UCSD-AML1 (cell line): ENCODE results near the gene ZNF91.
"Not testable (repeated sequence)": the region's sequence is repeated elsewhere in the genome, so short reads cannot be mapped to it uniquely, and the experiment has no call there.

Experiments
- DNase-seq: peaks from one replicate; lab custom pipeline; 2025; ENCODE audit not compliant: unreplicated experiment; lab: John Stamatoyannopoulos, UW

ZNF91 gene

DNA sequence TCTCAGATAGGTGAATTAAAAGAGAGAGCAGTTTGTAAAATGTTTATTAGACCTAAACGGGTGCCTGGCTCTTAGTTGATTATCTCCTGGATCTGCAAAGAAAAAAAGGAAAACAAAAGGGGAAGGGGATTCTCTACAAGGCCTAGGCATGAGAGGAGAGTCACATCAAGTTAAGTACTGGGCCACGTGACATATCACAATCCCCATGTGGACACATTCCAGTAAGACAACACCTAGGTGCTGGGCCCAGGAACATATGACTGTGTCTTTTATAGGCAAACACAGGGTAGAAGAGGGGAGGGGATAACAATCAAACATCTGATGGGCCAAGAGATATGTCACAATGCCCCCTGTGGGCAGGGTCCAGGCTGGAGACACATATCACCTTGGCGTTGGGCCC lies 4.2 kb upstream of the ZNF91 start:
- DNase-seq, result no peak

DNA sequence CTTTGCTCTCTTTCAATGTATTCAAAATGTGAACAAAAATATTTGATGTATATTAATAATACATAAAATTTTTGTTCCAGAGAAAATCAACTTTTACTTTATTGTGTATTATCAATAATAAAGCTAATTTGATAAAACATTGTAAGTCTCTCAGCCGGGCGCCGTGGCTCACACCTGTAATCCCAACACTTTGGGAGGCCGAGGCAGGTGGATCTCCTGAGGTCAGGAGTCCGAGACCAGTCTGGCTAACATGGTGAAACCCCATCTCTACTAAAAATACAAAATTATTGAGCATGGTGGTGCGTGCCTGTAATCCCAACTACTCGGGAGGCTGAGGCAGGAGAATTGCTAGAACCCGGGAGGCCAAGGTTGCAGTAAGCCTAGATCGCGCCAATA lies 449 bp upstream of the ZNF91 start:
- DNase-seq, result not testable (repeated sequence)

DNA sequence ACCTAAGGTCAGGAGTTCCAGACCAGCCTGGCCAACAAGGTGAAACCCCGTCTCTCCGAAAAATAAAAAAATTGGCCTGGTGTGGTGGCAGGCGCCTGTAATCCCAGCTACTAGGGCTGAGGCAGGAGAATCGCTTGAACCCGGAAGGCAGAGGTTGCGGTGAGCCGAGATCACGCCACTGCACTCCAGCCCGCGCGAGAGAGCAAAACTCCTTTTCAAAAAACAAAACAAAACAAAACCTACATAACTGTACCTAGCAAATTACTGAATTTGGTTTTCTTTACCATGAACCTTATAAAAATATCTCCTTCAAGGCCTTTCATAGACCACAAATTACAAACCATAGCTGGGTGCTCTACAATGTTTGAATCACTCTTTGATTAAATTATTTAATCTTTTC lies 760 bp downstream of the ZNF91 start:
- no peak for DNase-seq

DNA sequence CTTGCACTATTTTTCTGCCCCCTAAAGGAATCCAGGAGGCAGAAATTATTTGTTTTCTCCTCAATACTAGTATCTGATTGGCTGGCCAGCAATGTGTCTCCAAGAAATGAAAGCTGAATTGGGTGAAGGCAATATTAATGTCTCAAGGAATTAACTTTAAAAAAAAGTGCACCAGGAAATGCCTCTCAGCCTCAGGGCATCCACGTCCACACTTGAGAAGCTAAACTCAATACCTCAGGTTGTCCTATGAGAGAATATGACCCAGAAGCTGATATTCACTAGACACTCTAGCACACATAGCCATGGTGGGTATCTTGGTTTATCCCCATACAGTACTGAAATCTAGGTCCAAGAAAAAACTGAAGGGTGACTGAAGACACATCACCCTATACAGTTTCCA lies 2.1 kb downstream of the ZNF91 start:
- DNase-seq, result no peak

DNA sequence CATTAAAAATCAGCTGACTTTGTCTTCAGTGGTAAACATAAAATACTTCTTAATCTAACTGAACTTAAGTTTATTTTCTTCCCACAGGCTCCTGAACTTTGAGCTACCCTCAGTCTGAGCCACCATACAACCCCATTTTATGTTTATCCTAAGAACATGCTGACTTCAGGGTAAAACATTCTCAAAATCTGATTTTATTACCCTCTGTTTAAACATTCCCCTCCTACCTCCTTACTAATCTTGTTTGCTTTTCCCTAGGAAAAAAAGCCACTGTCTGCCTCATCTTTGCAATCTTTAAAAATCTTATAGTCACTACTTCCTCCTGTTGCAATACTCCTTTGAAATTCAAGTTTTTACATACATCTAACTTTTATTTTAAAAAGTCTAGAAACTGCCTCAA lies 4.0 kb downstream of the ZNF91 start:
- no peak for DNase-seq

DNA sequence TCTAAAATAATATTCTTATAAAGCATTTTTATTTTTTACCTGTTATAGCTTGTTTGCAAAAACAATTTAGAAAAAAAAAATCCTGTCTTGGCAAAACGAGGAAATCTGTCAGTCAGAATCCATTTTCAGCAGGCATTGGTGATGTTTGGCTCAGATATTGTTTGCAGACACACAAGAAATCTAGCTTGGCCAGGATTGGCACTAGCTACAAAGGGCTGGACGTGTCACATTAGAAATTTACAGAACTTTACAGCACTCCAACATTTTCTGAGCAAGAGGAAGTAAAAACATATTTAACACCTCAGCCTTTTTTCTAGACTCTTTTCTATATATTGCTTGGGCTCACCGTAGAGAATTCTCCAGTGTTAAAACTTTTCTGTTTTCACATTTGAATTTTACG lies 9.9 kb downstream of the ZNF91 start:
- no peak for DNase-seq

DNA sequence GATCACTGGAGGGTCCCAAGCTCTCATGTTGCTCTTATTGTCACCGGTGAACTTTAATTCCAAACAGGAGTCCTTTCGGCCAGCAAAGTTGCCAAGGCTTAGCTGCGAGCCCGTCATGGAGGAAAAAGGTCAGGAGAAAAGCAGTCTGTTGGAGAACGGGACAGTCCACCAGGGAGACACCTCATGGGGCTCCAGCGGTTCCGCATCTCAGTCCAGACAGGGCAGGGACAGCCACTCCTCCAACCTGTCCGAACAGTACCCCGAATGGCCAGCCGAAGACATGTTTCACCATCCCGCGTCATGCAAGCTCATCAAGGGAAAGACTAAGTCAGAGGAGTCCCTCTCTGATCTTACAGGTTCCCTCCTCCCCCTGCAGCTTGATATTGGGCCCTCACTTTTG lies 10.4 kb downstream of the ZNF91 start:
- DNase-seq, result no peak

DNA sequence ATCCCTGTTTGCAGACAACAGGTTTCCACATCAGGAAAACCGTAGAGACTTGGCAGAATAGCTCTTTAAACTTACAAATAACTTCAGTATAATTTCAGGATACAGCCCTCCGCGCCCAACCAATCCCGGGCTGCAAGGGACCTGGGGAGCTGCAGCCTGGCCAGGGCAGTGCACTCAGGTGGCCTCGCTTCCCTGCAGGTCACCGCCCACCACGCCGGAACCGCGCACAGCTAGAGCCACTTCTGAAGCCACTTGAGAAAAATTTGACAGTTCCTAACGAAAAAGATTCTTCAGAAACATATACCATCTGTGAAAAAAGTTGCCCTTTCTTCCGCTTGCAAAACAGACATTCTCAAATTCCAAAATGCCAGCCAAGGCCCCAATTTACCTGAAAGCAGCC lies 11.1 kb downstream of the ZNF91 start:
- DNase-seq, result no peak

DNA sequence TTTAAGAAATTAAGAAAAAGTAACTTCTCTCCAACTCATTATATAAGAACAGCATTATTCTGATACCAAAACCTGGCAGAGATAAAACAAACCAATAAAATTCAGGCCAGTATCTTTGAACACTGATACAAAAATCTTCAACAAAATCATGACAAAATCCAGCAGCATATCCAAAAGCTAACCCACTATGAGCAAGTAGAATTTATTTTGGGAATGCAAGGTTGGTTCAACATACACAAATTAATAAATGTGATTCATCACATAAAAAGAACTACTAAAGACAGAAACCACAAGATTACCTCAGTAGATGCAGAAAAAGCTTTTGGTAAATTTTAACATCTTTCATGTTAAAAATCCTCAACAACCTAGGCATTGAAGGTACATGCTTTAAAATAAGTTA lies 12.3 kb downstream of the ZNF91 start:
- no peak for DNase-seq

DNA sequence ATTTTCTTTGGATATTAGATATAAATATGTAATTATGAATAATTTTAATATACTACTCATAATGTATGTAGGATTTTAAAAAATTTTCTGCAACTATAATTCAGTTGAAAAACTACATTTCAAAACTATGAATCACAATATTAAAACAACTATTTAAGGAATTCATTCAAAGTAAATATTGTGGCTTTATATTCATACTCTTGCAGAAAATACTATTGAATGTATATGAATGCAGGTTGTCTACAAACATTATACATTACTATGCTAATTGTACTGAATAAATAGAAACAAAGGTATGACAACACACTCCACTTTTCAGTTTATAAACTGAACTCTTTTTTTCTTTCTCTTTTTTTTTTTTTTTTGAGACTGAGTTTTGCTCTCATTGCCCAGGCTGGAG lies 14.2 kb downstream of the ZNF91 start:
- DNase-seq, result no peak

DNA sequence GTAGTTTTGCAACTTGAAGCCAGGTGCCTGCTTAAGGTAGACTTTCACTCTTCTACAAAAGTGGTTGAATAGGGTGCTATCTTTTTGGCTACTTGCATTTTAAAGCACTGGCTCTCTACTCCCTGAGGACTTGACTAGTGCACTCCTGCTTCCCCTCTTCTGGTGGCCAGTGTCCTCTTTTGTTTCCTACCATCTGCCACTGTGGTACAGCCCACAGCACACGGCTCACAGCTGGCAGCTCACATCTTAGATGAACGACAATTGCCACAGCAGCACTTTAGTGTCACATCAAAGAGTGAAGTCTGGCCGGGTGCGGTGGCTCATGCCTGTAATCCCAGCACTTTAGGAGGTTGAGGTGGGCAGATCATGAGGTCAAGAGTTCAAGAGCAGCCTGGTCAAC lies 15.6 kb downstream of the ZNF91 start:
- not testable (repeated sequence) for DNase-seq

DNA sequence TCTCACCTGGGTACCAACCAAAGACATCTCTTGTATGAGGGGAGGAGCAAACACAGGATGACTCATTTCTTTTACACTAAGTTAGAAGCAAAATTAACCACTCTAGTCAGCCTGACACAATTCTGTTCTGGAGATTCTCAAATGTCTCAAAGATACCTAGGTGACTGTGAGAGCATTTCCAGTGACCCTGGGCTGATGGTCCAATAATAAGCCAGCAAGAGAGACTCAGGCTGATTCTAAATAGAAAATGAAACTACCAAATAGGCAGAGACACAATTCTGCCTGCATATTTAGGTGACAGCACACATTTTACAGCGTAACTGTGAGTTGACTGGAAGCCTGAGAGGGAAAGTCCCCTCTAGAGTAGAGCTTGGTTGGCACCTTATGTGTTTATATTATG lies 16.3 kb downstream of the ZNF91 start:
- no peak for DNase-seq

DNA sequence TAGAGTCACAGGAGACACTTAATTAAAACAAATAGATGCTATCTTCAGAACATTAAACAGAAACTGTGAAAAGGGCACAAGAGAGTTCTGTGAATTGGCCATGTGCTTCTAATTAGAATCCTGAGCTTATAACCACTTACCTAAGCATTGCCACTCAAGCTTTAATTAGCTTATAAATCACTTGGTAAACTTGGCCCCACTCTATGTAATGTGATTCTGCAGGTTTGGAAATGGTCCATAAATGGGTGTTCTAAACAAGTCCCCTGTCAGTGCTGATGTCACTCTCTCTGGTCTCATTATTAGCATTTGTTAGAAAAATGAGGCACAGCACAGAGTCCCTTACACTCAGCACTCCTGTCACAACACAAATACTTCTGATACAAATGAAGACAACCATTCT lies 18.0 kb downstream of the ZNF91 start:
- DNase-seq, result no peak

DNA sequence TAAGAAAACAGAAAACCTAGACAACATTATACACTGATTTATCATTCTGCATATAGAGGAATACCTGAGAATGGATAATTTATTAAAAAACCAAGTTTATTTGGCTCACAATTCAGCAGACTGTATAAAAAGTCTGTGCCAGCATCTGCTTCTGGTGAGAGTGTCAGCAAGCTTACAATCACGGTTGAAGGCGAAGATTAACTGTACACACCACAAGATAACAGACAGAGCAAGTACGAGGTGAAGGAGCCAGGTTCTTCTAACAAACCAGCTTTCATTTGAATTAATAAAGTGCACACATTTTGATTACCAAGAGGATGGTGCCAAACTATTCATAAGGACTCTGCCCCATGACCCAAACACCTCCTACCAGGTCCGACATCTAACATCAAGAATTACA lies 28.8 kb downstream of the ZNF91 start:
- DNase-seq, result no peak

DNA sequence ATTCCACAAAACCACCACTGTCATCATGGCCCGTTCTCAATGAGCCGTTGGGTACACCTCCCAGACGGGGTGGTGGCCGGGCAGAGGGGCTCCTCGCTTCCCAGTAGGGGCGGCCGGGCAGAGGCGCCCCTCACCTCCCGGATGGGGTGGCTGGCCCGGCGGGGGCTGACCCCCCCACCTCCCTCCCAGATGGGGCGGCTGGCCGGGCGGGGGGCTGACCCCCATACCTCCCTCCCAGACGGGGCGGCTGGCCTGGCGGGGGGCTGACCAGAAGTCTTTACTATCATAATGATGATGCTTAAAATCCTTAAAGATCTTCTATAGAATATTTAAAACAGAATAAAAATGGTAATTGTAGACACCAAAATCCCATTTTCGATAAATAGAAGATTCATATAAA lies 29.2 kb downstream of the ZNF91 start:
- not testable (repeated sequence) for DNase-seq

DNA sequence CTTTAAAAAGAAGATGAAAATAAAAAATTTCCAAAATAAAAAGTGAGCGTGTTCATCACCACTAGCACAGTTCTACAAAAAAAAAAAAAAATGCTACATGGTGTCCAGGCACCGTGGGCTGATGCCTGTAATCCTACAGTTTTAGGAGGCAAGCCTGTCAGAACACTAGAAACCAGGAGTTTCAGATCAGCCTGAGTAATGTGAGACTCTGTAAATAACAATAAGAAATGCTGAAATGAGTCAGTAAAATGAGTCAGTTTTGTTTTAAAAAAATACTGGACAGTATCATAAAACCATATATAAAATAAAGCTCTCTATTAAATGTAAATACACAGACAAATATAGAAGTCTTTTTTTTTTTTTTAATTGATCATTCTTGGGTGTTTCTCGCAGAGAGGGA lies 30.0 kb downstream of the ZNF91 start:
- DNase-seq, result no peak

DNA sequence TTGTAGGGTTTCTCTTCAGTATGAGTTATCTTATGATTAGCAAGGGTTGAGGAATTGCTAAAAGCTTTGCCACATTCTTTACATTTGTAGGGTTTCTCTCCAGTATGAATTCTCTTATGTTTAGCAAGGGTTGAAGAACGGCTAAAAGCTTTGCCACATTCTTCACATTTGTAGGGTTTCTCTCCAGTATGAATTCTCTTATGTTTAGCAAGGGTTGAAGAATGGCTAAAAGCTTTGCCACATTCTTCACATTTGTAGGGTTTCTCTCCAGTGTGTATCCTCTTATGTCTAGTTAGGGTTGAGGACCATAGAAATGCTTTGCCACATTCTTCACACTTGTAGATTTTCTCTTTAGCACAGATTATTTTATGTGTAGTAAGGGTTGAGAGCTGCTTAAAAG lies 33.4 kb downstream of the ZNF91 start:
- not testable (repeated sequence) for DNase-seq

DNA sequence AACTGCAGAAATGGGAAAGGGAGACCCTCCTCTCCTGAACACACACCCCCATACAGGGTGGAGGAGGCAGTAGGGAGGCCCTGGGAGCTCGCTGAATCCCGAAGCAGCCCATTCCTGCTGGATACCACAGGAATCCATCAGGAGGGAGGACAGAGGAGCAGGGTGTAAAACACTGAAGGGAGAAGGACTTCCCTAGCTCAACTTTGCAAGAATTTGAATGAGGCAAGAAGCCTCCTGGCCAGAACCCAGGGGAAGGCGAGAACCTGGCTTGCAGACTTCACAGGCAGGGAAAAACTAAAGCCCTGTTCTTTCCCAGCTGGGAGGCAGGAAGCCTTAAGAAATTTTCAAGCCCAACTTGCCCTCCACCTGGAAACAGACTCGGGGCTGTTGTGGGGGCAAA lies 43.5 kb downstream of the ZNF91 start:
- DNase-seq, result no peak

DNA sequence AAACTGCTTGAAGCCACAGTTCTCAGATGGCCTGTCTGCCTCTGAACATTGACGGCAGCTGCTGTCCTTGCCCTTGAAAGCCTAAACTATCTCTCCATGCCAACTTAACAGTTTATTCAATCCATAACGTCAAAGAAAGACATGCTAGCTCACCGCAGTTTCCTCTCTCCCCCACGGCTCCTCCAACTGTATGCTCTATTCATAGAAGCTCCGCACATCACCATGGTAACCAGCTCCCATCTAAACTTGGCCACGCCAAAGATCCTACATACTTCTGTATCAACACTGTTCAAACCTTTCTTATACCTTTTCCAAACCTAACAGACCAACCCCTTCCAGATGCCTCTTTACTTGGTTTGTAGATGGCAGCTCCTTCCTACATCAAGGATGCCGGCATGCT lies 48.6 kb downstream of the ZNF91 start:
- no peak for DNase-seq

DNA sequence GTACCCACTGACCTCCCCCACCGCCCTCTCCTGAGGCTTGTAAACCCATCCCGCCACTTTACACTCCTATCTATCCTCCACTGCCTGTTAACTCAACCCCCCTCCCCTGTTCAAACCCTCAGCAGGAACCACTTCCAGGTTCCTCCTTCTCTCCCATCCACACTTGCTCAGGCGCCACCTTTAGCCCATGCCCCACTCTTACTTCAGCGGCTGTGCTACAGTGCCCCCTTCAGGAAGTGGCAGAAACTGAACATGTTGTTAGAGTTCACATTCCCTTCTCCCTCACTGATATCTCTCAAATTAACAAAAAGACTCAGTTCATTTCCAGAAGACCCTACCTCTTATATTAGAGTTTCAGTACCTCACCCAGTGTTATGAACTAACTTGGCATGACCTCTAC lies 49.4 kb downstream of the ZNF91 start:
- DNase-seq, result no peak

DNA sequence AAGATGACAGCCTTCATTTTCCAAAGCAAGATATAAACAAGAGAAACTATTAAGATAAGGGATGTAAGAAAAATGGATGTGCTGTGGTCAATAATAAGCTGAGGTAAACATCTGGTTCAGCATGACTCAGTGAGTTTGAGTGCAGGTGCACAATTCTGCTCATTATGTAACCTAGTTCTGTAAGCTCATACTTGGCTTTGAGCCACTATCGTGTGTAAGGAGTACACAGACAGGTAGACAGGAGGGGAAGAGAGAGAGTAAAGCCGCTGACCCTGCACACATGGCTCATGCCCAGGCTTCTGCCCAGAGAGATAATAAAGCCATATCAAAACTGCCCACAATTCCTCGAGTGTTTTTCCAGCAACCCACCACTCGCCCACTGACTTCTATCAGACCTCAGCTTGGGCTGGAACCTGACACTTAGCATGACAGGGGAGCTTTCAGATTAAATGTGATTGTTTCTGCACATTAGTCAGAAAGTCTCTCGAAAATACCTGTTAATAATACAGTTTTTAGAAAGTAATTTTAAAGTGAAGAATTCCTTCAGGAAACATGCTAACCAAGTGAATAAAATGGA lies 51.7 kb downstream of the ZNF91 start:
- DNase-seq, result no peak

DNA sequence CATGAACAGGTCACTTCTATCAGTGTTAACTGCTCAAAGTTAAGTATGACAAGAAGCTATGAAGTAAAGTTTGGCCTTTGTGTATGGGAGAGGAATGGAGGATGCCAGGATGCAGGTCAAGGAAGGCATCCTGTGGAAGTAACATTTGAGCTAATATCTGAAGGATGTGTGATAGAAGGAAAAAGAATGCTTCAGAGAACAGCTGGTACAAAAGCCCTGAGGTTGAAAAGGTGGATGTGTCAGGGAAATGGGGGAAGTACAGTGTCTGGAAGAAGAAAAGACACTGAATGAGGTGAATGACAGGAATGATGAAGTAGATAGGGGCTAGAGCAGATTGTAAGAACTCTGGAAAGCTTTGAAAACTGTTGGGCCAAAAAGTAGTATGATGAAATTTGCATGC lies 67.1 kb downstream of the ZNF91 start:
- no peak for DNase-seq

DNA sequence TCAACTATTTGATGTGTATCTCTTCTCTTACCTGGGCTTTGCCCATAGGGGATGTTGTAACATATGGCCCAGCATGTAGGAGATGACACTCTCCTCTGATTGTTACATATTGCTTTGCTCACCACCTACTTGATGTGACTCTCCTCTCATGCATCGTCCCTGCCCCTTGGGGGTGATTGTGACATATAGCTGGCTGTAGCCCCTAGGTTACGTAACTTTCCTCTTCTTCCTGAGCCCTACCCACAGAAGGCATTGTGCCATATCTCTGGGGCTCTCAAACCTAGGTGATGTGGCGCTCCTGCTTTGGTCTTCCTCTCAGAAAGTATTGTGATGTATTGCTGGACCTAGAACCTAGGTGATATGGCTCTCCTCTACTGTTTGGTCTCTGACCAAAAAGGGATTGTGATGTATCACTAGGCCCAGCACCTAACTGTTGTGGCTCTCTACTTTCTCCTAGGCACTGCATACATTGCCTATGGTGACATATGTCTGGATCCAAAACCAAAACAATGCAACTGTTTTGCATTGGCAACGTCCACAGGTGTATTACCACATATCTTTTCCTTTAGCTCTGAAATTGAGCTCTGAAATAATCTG lies 73.2 kb downstream of the ZNF91 start:
- DNase-seq, result peak; percentile 9
